ENCODE results near the gene MAMDC4. TPM values are rescaled to one million over a fixed set of nuclear protein-coding genes. Genes with fewer than 3 reads are reported as not detected.

Gene MAMDC4
- total RNA-seq, 2 donors from 2014 or later: 6.8 to 15.4 TPM

DNA sequence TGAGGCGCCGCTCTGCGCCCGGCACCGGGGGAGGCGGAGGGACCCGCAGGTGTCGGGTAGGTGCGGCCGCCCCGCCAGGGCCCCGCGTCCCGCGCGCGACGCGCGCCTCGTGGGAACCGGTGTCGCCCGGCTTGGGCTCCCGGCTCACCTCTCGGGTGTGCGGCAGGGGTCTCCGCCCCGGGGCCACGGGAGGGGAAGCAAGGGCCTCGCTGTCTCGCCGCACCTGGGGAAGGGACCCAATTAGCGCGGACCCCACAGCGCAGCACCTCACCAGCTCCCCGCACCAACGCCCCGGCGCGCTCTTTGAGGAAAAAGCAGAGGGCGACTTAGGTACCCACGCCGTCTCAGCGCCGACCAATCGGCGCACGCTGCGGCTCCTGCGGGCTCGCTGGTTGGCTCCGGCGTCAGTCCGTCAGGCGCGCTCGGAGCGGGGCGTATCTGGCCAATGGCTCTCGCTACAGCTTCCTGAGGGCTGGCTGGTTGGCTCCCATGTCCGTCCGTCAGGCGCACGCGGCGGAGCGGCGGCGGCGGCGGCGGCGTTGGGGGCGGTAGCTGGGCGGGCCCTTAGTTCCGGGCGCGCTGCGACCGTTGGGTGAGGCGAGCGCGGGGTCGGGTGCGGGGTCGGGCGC, 33.9 kb downstream of the MAMDC4 start, which contains the start of gene TRAF2:
TRAF2 (plus strand) TSS at position 567 of the 629 bp plus-strand sequence. CDS start 12,225 bp downstream, outside the sequence.
- DNase-seq: peak; percentile 99
- peak within 1 kb of the TSS; percentile 51 for H3K9ac ChIP-seq (ENCODE audit: extremely low read depth, low read length, poor library complexity, severe bottlenecking)
- H3K27me3 ChIP-seq (ENCODE audit: control insufficient read depth, insufficient read depth, low read length, poor library complexity, severe bottlenecking): no peaks in the 10 kb centered on the region
- H3K27ac Mint-ChIP-seq: peak within 1 kb of the TSS; percentile 72
- no peaks in the 10 kb centered on the region for H3K27me3 Mint-ChIP-seq (ENCODE audit: insufficient read depth)
- H3K4me3 Mint-ChIP-seq: peak within 1 kb of the TSS; percentile 71
- H3K36me3 Mint-ChIP-seq (ENCODE audit: low read depth): peaks cover 14% of the 10 kb centered on the region
- no peaks in the 10 kb centered on the region for H3K9me3 Mint-ChIP-seq
- TF ChIP-seq, protein P1, sequence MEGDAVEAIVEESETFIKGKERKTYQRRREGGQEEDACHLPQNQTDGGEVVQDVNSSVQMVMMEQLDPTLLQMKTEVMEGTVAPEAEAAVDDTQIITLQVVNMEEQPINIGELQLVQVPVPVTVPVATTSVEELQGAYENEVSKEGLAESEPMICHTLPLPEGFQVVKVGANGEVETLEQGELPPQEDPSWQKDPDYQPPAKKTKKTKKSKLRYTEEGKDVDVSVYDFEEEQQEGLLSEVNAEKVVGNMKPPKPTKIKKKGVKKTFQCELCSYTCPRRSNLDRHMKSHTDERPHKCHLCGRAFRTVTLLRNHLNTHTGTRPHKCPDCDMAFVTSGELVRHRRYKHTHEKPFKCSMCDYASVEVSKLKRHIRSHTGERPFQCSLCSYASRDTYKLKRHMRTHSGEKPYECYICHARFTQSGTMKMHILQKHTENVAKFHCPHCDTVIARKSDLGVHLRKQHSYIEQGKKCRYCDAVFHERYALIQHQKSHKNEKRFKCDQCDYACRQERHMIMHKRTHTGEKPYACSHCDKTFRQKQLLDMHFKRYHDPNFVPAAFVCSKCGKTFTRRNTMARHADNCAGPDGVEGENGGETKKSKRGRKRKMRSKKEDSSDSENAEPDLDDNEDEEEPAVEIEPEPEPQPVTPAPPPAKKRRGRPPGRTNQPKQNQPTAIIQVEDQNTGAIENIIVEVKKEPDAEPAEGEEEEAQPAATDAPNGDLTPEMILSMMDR (conservative IDR thresholded peaks at IDR 0.05): no peak
- peaks cover 6% of the 10 kb centered on the region for H3K4me1 ChIP-seq (ENCODE audit: control insufficient read depth, insufficient read depth, low read length)
- H3K36me3 ChIP-seq (ENCODE audit: control insufficient read depth, insufficient read depth, low read length): peaks cover 9% of the 10 kb centered on the region
- no peaks in the 10 kb centered on the region for H3K9me3 ChIP-seq (ENCODE audit: control insufficient read depth, low read length)
- H3K4me3 ChIP-seq (ENCODE audit: low read length): peak within 1 kb of the TSS; percentile 89
- H3K27ac ChIP-seq (ENCODE audit: low read depth, low read length): no peak within 1 kb of the TSS
- peaks cover 15% of the 10 kb centered on the region for H3K4me1 Mint-ChIP-seq
- 0 to 1% methylated on average over 44 to 88 of the region's 88 CpGs for WGBS, 2 experiments (ENCODE audit: insufficient coverage in 1 of 2, insufficient read length in 1 of 2)

DNA sequence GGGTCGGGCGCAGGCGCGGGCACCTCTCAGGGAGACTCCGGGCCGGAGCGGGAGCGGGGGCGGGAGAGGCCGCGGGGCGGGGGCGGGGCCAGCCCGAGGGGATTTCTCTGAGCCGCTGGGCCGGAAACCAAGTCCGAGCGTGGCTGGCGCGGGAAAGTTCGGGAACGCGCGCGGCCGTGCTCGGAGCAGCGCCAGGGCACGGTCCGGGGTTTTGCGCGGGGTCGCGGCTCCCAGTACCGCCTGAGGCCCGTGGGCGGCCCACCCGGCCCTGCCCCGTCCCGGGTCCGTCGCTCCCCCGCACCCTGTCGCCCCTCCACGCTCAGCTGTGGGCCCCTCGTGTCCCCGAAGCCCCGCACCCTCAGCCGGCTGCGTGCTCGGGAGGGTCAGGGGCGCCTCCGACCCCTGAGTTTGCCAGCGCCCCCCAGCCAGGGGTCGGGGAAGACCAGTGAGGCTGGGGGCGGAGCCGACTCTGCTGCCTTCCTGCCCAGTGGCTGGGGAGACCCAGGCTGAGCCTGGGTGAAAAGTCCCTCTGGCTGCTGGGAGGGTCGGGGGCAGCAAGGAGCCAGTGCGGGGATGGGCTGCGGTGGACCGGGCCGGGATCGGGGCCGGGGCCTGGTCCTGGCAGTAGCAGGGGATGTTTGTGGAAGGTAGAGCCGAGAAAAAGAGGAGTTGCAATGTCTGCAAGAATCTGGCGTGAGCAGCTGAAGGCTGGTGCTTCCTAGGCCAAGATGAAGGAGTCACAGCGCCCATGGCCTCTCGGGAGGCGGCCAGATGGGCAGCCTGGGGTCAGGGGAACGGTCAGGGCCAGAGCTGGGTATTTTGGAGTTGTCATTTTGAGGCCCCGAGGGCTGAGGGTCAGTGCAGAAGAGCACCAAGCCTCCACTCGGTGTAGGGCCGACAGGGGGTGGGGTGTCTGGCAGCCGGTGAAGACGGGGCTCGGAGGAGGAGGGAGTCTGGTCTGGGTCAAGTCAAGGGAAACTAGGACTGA, 34.8 kb downstream of the MAMDC4 start:
- Histone ChIP-seq H3K27ac (ENCODE audit: low read depth, low read length) (no peak overlapping the region), H3K9ac (ENCODE audit: extremely low read depth, low read length, poor library complexity, severe bottlenecking) (peak overlapping the region; percentile 47), H3K4me3 (ENCODE audit: low read length) (peak overlapping the region; percentile 89), H3K4me1 (ENCODE audit: control insufficient read depth, insufficient read depth, low read length) (peaks cover under 1% of the 10 kb centered on the region), H3K9me3 (ENCODE audit: control insufficient read depth, low read length) (no peaks in the 10 kb centered on the region), H3K36me3 (ENCODE audit: control insufficient read depth, insufficient read depth, low read length) (peaks cover 9% of the 10 kb centered on the region), H3K27me3 (ENCODE audit: control insufficient read depth, insufficient read depth, low read length, poor library complexity, severe bottlenecking) (no peaks in the 10 kb centered on the region)
- Mint-ChIP-seq H3K4me3 (peak overlapping the region; percentile 71), H3K4me1 (peaks cover 8% of the 10 kb centered on the region), H3K36me3 (ENCODE audit: low read depth) (peaks cover 14% of the 10 kb centered on the region), H3K27ac (peak overlapping the region; percentile 72), H3K9me3 (no peaks in the 10 kb centered on the region), H3K27me3 (ENCODE audit: insufficient read depth) (no peaks in the 10 kb centered on the region)
- 5 to 10% methylated on average over 26 to 76 of the region's 76 CpGs for WGBS, 2 experiments (ENCODE audit: insufficient coverage in 1 of 2, insufficient read length in 1 of 2)
- DNase-seq: peak; percentile 84
- TF ChIP-seq, protein P1 (conservative IDR thresholded peaks at IDR 0.05): no peak

DNA sequence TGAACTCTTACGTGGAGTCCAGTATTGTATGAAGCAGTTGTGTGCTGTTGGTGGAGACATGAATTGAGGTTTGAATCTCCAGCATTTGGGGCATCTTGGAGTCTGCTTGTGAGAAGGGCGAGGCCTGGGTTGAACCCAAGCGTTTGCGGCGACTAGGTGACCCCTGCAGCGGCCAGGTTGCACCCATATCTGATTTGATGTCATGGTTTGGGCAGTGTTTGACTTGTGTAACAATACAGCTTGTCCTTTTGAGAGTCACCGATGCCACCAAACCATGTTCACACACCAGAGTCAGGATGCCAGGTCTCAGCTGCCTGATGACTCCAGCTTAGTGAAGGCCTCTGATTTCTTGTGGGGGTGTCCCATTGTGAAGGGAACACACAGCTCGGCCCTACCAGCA, 36.3 kb downstream of the MAMDC4 start:
- 96 to 97% methylated on average over 7 to 8 of the region's 8 CpGs for WGBS, 2 experiments (ENCODE audit: insufficient coverage in 1 of 2, insufficient read length in 1 of 2)
- Mint-ChIP-seq H3K27me3 (ENCODE audit: insufficient read depth) (no peaks in the 10 kb centered on the region), H3K4me3 (no peak overlapping the region), H3K4me1 (peaks cover 7% of the 10 kb centered on the region), H3K36me3 (ENCODE audit: low read depth) (peaks cover 22% of the 10 kb centered on the region), H3K9me3 (no peaks in the 10 kb centered on the region), H3K27ac (no peak overlapping the region)
- Histone ChIP-seq H3K4me3 (ENCODE audit: low read length) (no peak overlapping the region), H3K9me3 (ENCODE audit: control insufficient read depth, low read length) (no peaks in the 10 kb centered on the region), H3K27me3 (ENCODE audit: control insufficient read depth, insufficient read depth, low read length, poor library complexity, severe bottlenecking) (no peaks in the 10 kb centered on the region), H3K9ac (ENCODE audit: extremely low read depth, low read length, poor library complexity, severe bottlenecking) (no peak overlapping the region), H3K36me3 (ENCODE audit: control insufficient read depth, insufficient read depth, low read length) (peaks cover 17% of the 10 kb centered on the region), H3K4me1 (ENCODE audit: control insufficient read depth, insufficient read depth, low read length) (no peaks in the 10 kb centered on the region), H3K27ac (ENCODE audit: low read depth, low read length) (no peak overlapping the region)
- TF ChIP-seq, protein P1 (conservative IDR thresholded peaks at IDR 0.05): no peak
- DNase-seq: no peak

Data from endodermal cell (in vitro differentiated cells).